Measurements from ENCODE around the gene KLHL30.
A peak's percentile ranks its signal among the peaks of the same experiment; 100 is the strongest.

KLHL30 gene

GRCh38 chr2:238138331-238139195 is at the start of gene KLHL30:
TSS of gene KLHL30 (plus strand) at chr2:238138668. CDS start at chr2:238140755, 2,087 bp downstream.
- no peak for DNase-seq

GRCh38 chr2:238090887-238091286 is 47.6 kb upstream of the KLHL30 start:
- peak; percentile 37 for DNase-seq

DNA sequence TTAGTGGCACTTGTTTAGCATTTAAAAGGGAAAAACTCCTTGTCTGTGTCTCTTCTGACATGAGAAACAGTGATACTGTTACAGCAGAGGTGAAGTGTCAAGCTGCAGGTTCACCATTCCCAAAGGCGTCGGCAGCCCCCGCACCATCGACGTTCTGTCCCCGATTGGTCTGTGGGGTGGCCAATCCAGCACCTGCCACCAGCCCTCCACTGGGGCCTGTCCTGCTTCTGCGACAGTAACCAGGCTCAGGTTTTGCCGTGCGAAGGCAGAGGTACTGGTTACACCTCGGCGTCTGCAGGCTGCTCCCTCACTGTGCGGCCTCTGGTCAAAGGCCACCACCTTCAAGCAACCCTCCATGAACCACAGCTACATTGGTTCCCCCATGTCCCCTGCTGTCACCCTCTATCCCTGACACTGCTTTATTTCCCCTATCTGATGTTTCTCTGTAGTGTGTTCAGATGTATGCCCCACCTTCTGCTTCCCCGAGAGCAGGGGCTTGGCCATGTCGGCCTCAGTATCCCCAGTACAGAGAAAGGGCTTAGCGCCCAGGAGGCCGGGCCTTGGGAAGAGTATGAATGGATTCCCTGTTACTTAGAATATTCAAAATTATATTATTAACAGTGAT is 46.9 kb upstream of the KLHL30 start:
- DNase-seq = no peak

- peak; percentile 53 for DNase-seq
Measured at GRCh38 chr2:238092486-238093035, 45.9 kb upstream of the KLHL30 start.

DNA sequence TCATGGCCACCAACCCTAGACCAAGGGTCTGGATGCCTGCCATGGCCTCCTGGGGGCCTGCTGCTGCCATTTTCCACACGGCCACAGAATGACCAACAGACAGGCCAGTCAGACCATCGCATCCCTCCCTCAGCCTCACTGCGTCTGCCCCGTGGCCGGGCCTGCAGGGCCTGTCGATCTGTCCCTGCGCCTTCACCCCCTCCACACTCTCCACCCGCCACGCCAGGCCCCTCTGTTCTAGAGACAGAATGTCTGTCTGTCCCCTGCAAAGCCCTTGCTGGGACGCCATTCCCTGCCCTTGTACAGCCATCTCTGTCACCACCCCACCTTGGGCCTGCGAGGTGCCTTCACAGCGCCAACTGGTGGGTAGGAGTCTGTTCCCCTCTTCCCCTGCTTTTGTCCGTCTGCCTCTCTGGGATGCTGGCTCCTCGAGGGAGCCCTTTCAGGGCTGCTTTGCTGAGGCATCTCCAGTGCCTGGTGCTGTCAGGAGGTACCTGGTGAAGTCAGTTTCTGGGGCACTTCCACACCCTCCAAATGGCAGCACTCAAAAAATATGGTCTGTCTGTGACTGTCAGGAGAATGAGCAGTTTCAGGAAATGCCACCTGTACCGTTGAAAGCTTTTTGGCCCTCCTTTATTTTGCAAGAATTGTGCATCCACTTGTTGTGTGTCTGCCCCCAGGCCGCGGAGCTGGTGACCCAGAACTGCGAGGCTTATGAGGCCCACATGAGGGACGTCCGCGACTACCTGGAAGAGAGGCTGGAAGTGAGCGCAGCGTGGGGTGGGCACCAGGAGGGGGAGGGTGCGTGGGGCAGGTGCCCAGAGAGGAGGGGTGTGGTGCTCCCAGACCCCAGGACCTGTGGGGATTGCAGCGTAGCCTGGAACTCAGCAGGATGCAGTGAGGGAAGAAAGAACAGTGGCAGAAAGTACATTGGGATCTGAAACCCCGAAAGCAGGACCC is 45.0 kb upstream of the KLHL30 start:
- peak; percentile 57 for DNase-seq

- DNase-seq = peak; percentile 45
Measured at GRCh38 chr2:238094438-238095022, 43.9 kb upstream of the KLHL30 start.

DNA sequence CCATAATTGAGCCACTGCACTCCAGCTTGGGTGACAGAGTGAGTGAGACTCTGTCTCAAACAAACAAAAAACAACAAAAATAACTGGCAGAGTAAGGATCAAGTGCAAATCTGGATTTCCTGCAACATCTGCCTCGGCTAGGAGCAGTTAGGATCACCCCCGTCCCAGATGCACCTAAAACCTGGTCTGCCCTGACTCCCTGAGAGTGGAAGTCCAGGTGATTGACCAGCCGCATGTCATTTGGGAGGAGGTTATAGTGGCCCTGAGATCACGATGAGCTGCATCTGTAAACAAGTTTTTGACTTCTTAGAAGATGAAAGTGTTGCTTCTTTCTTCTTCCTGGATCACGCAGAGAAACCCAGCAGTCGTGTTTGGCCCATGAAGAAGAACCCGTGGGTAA is 43.3 kb upstream of the KLHL30 start:
- peak; percentile 30 for DNase-seq

DNA sequence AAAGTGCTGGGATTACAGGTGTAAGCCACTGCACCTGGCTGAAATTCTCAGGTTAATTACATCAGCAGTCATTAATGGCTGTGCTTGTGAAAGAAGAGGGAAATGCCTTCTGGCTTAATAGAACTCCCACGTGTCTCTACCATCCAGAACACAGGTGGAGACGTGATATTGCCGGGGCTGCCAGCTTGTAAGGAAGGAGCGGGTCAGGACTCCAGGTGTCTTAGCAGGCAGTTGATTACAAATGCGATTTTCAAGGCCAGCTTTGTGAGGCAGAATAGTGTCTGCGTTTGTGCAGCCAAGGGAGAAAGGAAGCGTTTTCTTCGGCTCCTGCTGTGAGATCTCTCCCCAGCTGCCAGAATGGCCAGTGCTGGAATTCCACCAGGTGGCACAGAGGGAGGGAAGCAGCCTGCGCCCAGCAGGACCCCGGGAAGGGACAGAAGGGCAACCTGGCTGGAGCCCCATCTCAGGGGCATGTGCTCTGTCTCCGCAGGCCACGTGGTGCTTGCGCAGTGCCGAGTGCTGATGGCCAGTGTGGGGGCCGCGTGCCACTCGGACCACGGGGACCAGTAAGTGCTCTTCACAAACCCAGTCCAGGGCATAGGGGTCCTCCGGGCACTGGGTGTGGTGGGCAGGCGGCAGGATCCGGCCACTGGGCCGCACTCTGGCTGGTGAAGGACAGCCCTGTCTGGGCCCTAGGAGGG is 42.0 kb upstream of the KLHL30 start:
- peak; percentile 43 for DNase-seq

GRCh38 chr2:238097201-238097987 is 41.1 kb upstream of the KLHL30 start:
- peak; percentile 54 for DNase-seq

DNA sequence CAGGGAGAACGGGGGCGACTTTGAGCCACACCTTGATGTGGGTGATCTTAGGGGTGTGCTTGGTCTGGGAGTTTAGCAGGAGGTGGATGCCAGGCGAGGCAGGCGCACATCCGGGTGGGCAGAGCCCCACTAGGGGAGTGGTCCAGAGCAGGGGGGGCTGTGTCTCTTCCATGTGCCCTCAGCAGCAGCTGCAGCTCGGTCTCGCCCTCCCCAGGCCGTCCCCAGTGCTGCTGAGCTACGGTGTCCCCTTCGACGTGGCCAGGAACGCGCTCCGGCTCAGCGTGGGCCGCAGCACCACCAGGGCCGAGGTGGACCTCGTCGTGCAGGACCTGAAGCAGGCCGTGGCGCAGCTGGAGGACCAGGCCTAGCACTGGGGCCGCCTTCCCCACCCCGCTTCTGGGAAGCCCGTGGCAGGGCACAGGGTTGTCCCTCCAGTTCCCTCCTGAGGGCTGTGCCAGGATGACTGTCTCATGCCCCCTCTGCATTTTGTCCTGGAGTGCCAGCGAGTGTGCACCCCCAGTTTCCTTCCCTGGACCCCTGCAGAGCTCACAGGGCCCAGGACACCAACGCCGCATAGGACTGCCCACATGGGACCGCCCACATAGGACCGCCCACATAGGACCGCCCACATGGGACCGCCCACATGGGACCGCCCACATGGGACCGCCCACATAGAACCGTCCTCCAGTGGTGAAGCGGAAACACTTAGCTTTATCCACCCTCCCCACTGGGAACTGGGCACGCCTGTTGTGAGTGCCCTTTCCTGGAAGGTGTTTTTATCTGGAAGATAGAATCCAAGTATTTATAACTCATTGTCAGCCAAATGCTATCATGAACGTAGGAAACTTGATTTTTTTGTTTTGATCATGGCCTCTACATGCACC is 40.2 kb upstream of the KLHL30 start:
- DNase-seq = peak; percentile 52

DNA sequence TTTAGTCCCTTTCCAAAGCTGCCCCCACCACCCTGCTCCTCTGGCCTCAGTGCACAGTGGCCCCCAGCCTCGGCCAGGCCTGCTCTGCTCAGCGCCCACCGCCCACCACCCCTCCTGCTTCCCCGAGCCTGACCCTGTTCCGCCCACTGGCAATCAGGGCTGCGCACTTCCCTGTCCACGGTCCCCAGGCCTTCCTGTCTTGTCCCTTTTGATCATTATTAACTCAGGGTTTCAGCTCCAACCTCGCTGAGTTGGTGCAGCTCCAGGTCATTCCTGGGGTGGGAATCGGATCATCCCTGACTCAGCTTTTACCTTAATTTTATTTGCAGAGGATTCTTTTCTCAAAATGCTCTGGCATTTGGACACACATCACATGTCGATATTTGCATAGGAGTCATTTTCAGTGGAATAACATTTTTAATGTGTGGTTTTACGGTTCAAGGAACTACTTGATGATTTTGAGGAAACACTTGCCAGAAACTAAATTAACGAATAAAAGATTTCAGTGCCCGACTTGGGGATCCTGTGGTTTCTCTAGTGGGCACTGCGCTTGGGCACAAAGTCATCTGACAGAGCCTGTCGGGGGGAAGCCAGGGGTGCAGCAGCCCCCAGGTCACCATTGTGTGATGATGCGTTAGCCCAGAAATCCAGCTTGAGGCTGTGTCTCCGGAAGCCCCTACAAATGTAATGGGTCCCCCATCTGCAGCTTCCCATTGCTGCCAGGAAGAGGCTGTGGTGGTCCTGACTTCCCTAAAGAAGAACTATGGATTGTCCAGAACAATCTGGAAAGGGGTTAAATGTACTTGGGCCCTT is 39.4 kb upstream of the KLHL30 start:
- DNase-seq = peak; percentile 53

DNA sequence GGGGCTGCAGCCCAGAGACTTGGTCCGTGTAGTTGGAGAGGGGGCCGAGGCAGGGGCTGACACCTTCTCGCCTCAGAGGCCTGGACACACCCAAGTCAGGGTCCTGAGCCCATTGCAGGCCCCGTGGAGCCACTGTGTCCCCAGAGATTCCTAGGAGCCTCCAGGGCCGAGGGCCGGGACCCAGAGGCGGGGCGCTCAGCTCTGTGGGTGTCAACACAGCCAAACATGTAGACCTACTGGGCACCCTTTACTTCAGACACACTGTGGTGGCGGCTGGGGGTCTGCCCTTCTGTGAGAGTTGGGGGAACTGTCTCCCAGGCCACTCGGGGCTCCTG is 38.8 kb upstream of the KLHL30 start:
- DNase-seq = no peak

- peak; percentile 53 for DNase-seq
Measured at GRCh38 chr2:238100049-238100820, 38.2 kb upstream of the KLHL30 start, which contains the start of gene ESPNL. TSS of gene ESPNL (plus strand) at chr2:238100340. CDS start at chr2:238100420, 80 bp downstream.

GRCh38 chr2:238100821-238101771 is 37.4 kb upstream of the KLHL30 start:
- DNase-seq = peak; percentile 49

DNA sequence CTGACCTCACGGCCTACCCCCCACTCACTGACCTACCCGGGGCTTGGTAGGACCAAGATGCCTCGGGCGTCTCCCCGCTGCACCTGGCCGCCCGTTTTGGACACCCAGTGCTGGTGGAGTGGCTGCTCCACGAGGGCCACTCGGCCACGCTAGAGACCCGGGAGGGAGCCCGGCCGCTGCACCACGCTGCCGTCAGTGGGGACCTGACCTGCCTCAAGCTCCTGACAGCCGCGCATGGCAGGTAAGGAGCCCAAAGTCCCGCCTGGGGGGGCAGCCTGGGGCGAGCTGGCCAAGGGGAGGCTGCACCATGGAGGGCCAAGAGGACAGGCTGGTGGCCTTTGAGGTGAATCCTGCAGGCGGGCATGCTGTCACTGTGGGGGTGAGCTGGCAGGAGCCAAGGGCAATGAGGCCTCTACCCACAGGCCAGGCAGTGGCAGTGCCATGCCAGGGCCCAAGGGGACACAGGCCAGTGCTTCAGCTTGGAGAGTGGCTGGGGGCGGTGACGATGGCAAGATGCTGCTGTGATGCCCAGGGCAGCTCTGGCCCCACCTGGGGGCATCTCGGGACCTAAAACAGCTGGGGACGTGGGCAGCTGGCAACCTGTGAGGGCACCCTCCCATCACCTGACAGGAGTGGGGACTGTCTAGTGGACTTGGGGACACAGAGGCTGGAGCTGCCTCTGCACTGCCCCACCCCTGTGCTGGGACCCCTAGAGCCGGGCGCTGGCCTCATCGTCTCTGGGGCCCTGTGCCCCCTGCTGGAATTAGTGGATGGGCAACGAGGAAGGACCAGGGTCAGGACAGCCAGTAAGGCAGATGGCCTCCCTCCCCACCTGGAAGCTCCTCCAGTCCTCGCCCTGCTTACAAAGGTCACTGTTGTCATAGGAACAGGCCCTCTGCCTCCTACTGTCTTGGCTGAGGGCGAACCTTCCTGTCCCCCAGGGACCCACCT is 36.3 kb upstream of the KLHL30 start:
- DNase-seq = peak; percentile 54

DNA sequence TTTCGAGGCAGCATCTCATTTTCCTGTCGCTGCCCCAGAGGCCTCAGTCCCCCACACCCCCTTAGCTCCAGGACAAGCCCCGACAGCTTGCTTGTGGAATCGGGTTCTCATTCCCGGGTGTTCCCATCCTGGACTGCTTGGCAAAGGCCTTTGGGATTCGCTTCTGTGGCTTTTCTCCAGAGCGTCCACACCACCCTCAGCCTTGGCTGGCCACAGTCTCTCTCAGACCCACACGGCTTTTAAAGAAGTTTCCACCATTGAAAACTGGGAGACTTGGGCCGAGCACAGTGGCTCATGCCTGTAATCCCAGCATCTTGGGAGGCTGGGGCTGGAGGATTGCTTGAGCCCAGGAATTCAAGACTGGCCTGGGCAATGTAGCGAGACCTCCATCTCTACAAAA is 35.6 kb upstream of the KLHL30 start:
- DNase-seq = no peak
